ENCODE data around the gene SH3BGR.

Gene SH3BGR

DNA sequence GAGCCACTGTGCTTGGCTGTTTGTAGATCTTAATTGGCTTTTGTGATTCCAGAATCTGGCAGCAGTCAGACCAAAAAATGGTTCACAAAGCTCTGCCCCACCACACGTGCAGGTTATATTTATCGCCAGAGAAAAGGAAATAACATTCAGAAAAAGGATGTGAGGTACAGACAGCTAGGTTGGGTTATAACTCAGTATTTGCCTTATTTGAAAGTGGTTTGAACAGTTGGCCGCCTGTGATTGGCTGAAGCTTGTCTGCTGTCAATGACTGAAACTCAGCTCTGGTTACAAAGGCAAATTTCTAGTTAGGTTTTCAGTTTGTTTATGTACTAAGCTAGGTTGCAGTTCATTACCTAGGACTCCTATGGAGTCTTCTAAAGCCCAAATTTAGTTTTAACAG lies 9.6 kb downstream of the SH3BGR start:
- DNase-seq: no peak

DNA sequence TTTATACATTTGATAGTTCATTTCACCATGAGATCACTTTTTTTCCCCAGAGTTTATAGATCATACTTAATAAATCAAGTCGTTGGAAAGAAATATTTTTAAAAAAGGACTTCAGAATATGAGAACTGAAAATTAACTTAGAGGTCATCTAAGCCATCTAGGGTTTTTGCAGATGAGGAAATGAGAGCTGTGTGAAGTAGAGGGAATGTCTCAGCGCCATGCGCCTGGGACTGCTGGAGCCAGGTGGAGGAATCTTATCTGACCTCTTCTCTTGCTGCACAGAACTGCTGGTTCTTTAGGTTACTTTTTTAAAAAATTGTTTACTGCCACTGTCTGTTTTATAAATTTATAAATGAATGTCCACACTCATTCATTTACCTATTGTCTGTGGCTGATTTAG lies 11.5 kb downstream of the SH3BGR start:
- no peak for DNase-seq

DNA sequence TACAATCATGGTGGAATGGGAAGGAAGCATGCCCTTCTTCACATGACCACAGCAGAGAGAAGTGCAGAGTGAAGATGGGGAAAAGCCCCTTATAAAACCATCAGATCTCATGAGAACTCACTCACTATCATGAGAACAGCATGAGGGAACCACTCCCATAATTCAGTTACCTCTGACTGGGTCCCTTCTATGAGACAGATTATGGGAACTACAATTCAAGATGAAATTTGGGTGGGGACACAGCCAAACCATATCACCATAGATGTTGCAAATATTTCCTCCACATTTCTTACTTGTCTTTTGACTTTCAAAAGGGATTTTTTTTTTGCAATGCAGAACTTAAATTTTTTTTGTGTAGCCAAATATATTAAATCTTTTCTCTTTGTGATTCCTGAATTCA lies 14.8 kb downstream of the SH3BGR start:
- DNase-seq: no peak

DNA sequence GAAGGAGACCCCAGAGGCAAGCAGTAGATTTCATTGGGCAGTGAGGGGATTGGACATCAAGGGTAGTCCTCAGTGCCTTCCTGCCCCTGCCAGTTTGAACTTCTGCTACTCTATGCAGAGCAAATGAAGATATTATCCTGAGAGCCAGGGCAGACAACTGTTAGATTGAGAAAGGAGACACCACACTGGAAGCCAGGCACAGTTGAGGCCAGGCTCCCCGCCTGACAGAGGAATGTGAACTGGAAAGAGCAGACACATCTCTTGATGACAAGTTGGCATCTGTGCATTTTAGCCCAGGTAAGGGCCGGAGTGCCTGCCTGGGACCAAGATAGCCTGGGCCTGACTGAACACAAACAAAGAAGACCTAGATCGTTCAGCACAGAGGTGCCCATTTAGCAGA lies 16.0 kb downstream of the SH3BGR start:
- no peak for DNase-seq

DNA sequence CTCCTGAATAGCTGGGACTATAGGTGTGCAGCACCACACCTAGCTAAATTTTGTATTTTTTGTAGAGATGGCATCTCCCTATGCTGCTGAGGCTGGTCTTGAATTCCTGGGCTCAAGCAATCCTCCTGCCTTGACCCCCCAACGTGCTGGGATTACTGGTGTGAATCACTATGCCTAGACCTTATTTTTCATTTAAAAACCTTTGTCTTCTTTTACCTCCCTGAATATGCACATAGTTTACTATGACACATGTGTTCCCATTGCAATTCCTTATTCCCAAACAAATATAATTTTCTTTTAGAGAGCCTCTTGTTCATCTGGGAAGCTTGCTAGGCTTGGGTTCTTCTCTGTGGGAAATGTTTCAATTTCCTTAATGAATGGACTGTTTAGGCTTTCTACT lies 16.8 kb downstream of the SH3BGR start:
- DNase-seq: no peak

DNA sequence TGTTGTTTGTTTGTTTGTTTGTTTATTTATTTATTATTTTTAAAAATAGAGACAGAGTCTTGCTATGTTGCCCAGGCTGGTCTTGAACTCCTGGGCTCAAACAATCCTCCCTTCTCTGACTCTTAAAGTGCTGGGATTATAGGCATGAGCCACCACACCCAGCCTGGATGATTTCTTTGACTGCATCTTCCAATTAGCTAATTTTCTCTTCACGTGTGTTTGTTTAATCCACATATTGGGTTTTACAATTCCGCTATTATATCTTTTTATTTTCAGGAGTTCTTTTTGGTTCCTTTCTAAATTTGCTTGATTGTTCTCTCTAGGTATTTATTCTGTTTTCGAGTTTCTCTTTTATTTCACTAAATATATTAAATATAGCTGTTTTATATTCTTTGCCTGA lies 19.8 kb downstream of the SH3BGR start:
- DNase-seq: no peak

DNA sequence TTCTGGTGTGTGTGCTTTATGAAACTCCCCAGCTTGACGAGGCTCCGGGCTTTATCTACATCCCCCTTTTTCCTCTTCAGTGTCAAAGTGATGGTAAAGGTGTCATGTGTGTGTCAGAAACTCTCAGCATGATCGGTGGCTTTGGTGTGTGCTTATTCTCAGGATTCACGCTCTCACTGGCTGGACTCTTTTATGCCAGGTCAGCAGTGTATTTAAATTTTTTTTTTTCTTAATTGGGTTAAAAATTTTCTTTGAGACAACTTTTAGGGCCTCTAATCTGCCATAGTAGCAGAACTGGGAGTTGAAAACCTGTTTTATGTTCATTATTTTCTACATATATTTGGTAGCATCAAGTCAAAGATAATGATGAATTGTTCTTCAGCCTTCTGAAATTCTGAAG lies 21.0 kb downstream of the SH3BGR start:
- DNase-seq: no peak

DNA sequence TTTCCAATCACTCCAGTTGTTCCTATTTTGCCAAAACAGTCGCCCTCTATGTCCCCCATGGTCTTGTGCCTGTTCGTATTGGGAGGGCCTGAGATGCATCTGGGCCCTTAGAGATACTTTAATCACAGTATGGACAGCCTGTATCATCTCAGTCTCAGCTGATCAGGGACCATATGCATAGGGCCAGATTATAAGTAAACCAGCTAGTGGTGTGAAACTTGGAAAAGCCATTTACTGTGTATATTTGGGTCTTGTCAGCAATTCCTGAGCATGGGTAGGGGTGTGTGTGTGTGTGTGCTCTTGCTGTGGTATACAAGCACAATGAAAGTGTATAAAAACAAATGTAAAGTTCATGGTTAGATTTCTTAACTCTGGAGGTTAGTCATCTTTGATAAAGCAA lies 22.8 kb downstream of the SH3BGR start:
- DNase-seq: no peak

DNA sequence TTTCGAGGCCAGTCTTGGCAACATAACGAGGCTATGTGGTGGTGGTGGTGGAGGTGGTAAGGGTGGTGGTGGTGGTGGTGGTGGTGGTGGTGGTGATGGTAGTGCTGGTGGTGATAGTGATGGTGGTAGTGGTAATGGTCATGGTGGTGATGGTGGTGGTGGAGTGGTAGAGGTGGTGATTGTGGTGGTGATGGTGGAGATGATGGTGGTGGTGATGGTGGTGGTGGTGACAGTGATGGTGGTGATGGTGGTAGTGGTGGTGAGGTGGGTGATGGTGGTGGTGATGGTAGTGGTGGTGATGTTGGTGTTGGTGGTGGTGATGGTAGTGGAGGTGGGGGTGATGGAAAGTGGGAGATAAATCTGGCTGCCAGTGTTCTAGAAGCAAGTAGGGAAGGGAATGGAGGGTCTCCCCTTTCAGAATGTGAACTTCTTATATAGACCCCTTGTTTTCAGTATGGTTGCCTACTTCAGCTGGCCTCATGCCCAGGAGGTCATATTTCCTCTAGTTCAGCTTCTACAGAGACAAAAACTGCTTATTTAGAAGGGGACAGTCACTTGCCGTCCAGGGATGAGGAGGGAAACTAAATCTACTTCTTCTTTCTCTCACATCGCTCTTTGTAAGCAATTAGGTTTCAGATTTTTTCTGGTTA lies 27.5 kb downstream of the SH3BGR start:
- no peak for DNase-seq

DNA sequence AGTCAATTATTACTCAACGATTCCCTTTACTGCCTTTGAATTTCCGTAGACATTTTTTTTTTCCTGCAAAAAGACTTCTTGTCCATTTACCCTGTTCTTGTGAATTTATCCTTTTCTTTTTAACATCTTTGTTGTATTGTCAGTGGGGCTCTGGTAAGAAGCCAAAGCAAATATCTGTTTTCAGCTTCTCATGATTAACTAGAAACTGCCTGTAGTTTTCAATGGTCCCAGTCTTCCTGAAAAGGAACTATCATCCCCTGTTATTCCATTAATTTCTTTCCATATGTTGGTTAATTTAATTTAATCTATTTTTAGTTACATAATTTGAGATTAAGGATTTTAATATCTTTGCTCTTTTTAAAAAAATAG lies 28.0 kb downstream of the SH3BGR start:
- no peak for DNase-seq

DNA sequence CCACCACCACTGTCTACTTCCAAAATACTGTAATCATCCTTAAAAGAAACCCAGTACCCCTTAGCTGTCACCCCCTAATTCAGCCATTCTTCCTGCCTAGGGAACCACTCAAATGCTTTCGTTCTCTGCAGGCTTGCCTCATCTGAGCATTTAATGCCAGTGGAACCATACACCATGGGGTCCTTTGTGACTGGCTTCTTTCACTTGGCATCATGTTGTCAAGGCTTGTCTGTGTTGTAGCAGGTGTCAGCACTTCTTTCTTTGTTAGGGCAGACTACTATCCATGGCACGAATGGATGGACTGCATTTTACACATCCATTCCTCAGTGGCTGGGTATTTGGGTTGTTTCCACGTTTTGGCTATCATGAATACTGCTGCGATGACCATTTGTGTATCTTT lies 28.5 kb downstream of the SH3BGR start:
- DNase-seq: no peak

DNA sequence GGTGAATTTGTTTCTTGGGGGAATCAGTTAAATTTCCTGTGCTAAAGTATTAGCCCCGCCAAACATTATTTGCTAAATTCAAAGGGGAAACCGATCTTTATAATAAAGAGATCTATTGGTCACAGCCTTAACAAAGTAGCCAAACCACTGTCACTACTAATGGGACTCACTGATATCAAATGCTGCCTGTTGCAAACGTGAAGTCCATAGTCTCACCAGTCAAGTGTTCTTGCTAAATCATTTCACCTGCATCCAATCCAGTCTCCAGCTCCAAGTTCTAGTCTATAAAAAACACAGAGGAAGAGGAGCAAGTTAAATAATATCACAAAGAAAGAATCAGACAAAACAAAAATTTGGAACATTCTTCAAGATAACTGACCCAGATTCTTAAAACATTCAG lies 30.1 kb downstream of the SH3BGR start:
- DNase-seq: no peak

DNA sequence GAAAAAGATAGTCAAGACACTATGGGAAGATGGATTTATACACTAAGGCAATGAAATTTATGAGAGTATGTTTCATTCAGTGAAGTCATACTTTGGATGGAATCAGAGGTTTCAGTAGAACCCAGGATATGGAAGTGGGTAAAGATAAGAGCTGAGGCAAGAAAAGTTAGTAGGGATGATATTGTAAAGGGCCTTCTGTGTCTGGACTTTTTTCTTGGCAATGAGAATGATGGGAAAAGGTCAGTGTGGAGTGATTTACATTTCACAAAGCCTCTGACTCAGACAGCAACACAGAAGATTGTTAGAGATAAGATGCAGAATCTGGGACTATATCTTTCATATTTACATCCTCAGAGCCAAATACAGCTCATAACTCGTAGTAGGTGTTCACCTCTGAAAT lies 32.1 kb downstream of the SH3BGR start:
- DNase-seq: no peak

DNA sequence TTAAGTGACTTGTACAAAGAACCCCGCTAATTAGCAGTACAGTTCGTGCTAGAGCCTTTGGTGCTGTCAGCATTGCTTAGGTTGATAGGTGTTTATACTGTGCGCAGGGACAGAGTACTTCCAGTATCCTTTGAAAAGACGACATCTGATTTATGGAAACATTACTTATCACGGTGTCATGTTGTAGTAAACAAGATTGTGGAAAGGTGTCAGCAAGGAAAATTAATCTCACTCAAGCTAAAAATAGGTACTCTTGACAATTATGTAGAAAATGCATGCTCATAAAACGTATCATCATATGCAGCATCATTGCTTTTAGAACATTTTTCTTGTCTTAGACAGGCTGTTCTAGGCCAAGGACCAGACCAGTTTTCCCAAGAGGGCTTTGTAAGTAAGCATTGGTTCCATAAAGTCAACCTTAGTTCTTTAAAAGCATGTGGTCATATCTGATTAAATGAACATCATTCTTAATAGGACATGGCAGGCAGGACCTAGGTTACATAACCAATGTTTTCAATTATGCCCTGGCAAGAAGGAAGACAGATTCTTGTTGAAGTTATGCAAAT lies 33.0 kb downstream of the SH3BGR start:
- DNase-seq: no peak

DNA sequence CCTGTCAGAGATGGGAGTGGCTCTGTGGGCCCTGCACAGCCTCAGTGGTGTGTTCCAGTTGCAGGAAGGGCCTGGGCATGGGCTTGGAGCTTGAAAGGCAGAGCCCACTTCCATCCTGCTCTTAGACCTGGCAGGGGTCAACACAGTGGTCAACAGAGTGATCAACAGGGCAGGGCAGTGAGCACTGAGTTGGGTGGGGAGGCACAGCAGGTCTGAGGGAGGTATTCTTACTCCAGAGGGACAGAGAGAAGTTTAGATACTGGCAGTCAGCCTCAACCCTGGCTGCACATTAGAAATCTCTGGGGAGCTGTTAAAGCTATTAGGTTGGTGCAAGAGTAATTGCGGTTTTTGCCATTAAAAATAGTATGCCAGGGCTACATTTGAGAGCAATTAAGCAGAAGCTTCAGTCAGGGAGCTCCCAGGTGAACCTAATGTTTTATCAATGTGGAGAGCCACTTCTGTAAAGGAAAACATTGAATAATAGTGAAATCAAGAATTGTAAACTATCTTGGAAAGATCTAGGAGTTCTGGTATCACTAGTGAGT lies 37.7 kb downstream of the SH3BGR start:
- DNase-seq: no peak

DNA sequence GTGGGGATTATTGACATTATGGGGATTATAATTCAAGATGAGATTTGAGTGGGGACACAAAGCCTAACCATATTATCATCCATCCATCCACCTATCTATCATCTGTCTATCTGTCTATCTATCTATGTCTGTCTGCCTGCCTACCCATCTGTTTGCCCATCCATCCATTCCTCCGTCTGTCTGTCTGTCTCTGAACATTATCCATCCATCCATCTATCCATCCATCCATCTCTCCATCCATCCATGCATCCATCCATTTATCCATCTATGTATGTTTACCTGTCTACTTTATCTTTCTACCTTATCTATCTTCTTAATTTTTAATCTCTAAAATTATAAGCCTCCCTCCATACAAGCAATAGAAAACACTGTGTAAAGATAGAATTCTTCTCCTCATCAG lies 47.4 kb downstream of the SH3BGR start:
- no peak for DNase-seq

DNA sequence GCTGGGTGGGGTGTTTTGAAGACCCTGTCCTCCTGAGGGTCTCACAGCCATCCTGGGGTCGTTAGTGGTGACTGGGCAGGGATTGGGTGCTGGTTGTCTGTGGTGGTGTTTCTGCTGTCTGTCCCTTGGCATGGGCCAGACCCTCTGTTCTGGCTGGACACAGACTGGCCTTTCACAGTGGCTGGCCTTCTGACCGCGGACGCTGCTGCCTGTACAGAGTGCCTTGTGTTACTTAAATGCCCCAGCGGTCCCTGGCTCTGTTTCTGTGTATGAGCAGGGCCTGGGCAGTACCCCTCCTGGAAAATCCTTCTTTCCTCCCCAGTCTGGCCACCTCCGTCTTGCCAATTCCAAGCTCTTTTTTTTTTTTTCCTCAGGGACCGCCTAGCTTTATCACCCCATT lies 50.9 kb downstream of the SH3BGR start:
- no peak for DNase-seq

DNA sequence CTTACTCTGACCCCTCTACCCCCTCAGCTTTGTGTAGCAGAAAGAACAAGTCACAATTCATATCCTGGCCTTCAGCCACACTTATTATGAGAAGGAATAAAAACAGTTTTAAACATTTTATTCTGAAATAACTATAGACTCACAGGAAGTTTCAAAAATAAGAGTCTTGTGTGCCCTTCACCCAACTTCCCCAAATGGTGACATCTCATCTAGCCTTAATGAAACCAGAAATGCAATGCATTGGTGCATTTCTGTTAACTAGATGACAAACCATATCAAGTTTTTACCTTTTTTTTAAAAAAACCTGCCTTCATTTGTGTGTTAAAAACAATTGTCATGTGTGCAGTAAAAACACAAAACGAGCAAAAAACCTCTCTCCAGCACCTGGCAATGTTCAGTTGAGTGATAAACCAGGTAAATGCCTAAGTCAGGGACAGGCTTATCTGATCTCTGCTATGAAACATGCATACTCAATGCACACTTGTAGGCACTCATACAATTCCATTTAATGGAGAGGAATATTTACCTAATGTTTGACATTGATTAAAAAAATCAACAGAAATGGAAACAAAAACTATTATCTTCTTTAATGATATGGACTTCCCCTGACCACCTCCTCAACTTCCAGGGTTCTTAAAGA lies 51.5 kb downstream of the SH3BGR start:
- DNase-seq: no peak

DNA sequence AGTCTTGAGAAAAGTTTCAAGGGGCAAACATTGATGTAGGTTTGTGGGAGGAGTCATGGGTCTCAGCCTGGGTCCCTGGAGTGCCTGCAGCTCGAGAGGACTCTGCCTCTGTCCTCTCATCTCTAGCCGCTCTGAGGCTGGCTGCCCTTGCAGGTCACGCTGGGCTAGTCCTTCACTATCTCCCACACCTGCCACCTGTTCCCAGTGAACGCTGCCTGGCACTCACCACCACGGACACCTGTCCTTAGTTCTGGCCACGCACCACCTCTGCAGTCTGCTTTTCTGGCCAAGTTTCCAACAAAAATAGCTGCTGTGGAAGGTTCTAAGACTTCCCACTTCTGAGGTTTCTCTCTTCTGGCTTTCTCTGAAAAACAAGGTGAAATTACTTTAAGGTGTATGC lies 52.5 kb downstream of the SH3BGR start:
- DNase-seq: no peak

DNA sequence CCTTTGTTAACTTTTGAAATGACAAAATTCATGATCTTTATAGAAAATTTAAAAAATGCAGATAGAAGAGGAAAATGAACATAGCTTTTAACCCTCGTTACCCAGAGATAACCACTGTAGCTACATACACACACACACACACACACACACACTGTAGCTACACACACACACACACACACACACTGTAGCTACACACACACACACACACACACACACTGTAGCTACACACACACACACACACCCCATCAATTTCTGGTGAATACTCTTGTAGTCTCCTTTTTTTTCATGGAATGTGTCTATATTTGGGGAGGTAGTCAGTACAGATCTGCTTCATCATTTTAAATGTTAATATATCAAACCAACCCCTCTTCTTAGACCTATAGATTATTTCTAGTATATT lies 58.5 kb downstream of the SH3BGR start:
- DNase-seq: no peak

DNA sequence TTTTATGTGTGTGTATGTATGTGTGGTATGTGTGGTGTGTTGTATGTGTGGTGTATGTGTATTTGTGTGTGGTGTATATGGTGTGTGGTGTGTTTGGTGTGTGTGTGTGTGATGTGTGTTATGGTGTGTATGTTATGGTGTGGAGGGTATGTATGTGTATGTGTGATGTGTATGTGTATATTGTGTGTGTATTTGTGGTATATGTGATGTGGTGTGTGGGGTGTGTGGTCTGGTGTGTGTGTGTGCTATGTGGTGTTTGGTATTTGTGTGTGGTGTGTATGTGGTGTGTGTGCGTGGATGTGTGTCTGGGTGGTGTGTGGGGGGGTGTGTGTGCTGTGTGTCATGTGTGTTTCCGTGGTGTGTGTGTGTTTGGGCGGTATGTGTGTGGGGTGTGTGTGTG lies 59.3 kb downstream of the SH3BGR start:
- no peak for DNase-seq

DNA sequence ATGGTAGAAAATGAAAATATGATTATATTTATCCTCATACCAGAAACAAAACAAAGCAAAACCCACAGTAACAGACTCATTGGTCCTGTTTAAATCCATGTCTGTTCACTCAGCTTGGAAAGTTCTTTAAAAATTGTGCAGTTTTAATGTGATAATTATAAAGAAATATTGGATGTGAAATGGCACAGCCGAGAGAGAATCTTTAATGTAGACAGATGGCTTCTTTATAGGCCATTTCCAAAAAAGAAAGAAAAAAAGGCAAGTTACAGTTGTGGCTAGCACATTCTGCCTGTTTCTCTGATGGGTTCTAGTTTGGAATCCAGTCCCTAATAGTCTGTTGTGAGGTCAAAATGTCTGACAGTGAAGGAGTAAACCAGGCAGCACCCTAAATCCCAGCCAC lies 62.0 kb downstream of the SH3BGR start:
- no peak for DNase-seq

DNA sequence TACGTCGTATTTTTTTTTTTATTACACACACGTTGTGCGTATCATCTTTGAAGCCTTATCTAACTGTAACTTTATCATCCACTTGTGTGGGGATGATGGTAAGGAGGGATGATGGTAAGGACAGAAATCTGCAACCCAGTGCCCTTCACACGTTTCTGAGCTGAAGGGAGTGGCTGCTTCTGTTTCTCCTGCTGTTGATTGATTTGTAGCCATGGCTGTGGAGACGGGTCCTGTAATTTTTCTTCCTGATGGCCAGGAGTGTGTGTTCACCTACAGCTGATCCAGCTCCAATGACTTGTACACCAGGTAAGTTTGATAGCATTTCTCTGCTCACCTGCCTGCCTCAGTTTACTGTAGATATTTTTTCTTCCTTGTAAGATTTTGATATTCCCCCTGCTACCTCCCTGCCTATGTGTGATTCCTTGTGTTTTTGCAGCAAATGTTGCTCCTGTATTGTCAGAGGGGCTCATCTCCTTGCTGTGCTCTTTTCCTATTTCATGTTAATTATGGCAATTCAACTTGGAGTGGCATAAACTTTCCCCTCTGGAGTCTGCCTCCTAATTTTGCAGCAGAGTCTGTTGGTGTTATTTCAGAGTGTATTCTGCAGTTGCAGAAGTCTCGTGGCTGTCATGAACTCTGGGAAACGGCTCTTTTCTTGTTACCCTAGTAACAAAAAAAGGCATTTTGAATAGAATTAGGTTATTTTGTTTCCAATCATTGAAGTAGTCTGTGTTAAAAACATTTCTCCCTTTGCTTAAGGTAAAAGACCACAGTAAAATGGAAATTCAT lies 64.1 kb downstream of the SH3BGR start:
- DNase-seq: no peak

Measured in activated CD4-positive, alpha-beta T cell treated with anti-CD3 and anti-CD28 coated beads, Interleukin-2, amount 50 U/mL, for 1 hour (primary cell).